ENCODE results near the gene CHMP1A. TPM values are rescaled to one million over a fixed set of nuclear protein-coding genes. Genes with fewer than 3 reads are reported as not detected.
A peak's percentile ranks its signal among the peaks of the same experiment; 100 is the strongest.

The CHMP1A gene
- total and polyA plus RNA-seq, 2 of the 8 experiments (the other 6 are each of a cell fraction or from before 2014, with no cell fraction given), result 64.4 to 75.8 TPM

DNA sequence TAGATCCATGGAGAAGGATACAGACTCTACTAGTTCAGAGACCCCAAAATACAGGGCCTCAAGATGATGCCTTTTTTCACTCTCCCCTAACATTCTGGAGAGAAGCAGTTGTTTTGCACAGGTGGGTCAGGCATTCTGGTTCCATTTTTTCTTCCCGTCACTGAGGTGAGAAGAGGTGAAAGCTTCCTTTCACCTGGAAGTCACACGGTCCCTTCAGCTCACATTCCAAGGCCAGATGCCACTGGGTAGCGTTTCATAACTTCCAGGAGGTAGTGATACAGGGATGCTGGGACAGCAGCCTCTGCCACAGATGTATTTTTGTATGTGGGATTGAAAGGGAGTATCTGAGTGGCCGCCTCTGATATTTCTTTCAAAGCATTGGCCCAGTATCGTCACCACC, 30.9 kb upstream of the CHMP1A start:
- Histone ChIP-seq H2BK15ac (ENCODE audit: low read length) (no peak overlapping the region), H3K56ac (replicated peaks; ENCODE audit: insufficient read length, low read depth, low read length) (no peak overlapping the region), H4K8ac (ENCODE audit: extremely low read depth, insufficient read depth, low read length) (peak overlapping the region; percentile 39; the same call in 1 of the 2 replicates), H3K4me3 (ENCODE audit: extremely low read depth in 1 of 4, insufficient read depth in 2 of 4, low read depth in 3 of 4, low read length in 4 of 4) (no peak overlapping the region), H3K79me2 (ENCODE audit: control insufficient read depth in 1 of 2, insufficient read depth in 2 of 2, low read length in 2 of 2) (peaks cover 0 to 11% of the 10 kb centered on the region in 2 experiments; a peak in 1 of 4 replicates), H3K36me3 (ENCODE audit: control insufficient read depth in 2 of 4, insufficient read depth in 4 of 4, low read length in 3 of 4) (peaks cover under 1 to 28% (median 17%) of the 10 kb centered on the region in 4 experiments; a peak in 7 of 8 replicates), H4K91ac (replicated peaks; ENCODE audit: insufficient read length, low read length) (no peak overlapping the region), H3K27me3 (replicated peaks in 1 of 4; ENCODE audit: control insufficient read depth in 3 of 4, extremely low read depth in 1 of 4, insufficient read depth in 3 of 4, low read length in 3 of 4) (no peaks in the 10 kb centered on the region), H3K4me1 (replicated peaks in 1 of 4; ENCODE audit: control insufficient read depth in 3 of 4, insufficient read depth in 4 of 4, low read length in 3 of 4) (peaks cover 0 to 7% (median 2%) of the 10 kb centered on the region in 4 experiments; a peak in 4 of 7 replicates), H3K9ac (replicated peaks in 1 of 4; ENCODE audit: extremely low read depth in 1 of 4, low read depth in 3 of 4, low read length in 3 of 4) (no peak overlapping the region), H3K4ac (replicated peaks; ENCODE audit: insufficient read length, low read depth, low read length) (no peak overlapping the region), H2BK120ac (replicated peaks; ENCODE audit: low read depth, low read length) (no peak overlapping the region), H2BK20ac (ENCODE audit: low read length) (no peak overlapping the region), H2BK5ac (ENCODE audit: low read depth, low read length) (no peak overlapping the region), H3K79me1 (ENCODE audit: low read depth, low read length) (peaks cover 11% of the 10 kb centered on the region), H3K14ac (ENCODE audit: insufficient read length) (no peak overlapping the region), H2BK12ac (ENCODE audit: low read depth, low read length) (no peak overlapping the region), H3K23ac (ENCODE audit: insufficient read length) (no peak overlapping the region), H2AFZ (ENCODE audit: low read length) (no peak overlapping the region), H3K4me2 (ENCODE audit: insufficient read depth in 1 of 2, low read depth in 2 of 2, low read length in 2 of 2) (no peak overlapping the region; a peak in 1 of 4 replicates), H3K9me3 (ENCODE audit: insufficient read depth in 2 of 2, low read depth in 1 of 2, low read length in 1 of 2) (peaks cover 11 to 15% of the 10 kb centered on the region in 2 experiments), H2AK5ac (ENCODE audit: low read depth, low read length) (no peak overlapping the region), H3K18ac (ENCODE audit: extremely low read depth, low read length) (no peak overlapping the region), H4K20me1 (replicated peaks in 1 of 2; ENCODE audit: control insufficient read depth in 1 of 2, insufficient read depth in 2 of 2, low read length in 2 of 2) (peaks cover 0 to 12% of the 10 kb centered on the region in 2 experiments), H3K27ac (ENCODE audit: low read depth, low read length) (no peak overlapping the region), H3K23me2 (ENCODE audit: low read depth, low read length) (peaks cover 6% of the 10 kb centered on the region; the same call in 1 of the 2 replicates), H4K5ac (ENCODE audit: insufficient read length, low read depth, low read length) (no peak overlapping the region)
- DNase-seq (ENCODE audit: low read depth in 1 of 2, low spot score in 2 of 2), result no peak
- 90% methylated on average over 5 of the region's 5 CpGs; no CpG with 5 or more reads in 1 of the 2 experiments for WGBS, 2 experiments (ENCODE audit: extremely low coverage in 1 of 2, insufficient coverage in 1 of 2, insufficient read length in 1 of 2, insufficient replicate concordance in 2 of 2, low coverage in 1 of 2, low lambda C conversion rate in 2 of 2, missing lambda C conversion rate in 1 of 2)
- ChIA-PET CTCF (ENCODE audit: partially characterized antibody) (interaction anchor here (1.7 to 2.6 kb wide), 2 partner anchors 11 to 65 kb away, joined by 5 to 16 read pairs; no protein-coding TSS in a partner anchor), POLR2A (ENCODE audit: partially characterized antibody) (interaction anchor here (0.5 to 4.8 kb wide), 5 partner anchors 11 to 127 kb away, joined by 3 to 59 read pairs (median 4); partner anchors contain the start of gene SPATA2L)
- no peak for FAIRE-seq
- no peak for TF ChIP-seq GTF2F1 (IDR thresholded peaks at IDR 0.05; ENCODE audit: borderline replicate concordance, low read depth, low read length)
- no peak for TF ChIP-seq BRCA1 (IDR thresholded peaks at IDR 0.05; ENCODE audit: low read depth, low read length)

Measured in H1 (cell line).